ENCODE data around the gene GP1BB. TPM values are rescaled to one million over a fixed set of nuclear protein-coding genes. Genes with fewer than 3 reads are reported as not detected.

The GP1BB gene
- total and polyA plus RNA-seq, 2 of the 13 experiments (the other 11 are each of a cell fraction or from before 2014, with no cell fraction given), result not detected

- no peak for TF ChIP-seq ZNF414 (CRISPR knock-in tag; IDR thresholded peaks at IDR 0.05)
- TF ChIP-seq SATB2 (CRISPR knock-in tag; IDR thresholded peaks at IDR 0.05), result no peak
Measured at GRCh38 chr22:19756288-19757128, 33.2 kb downstream of the GP1BB start (continued).

- TF ChIP-seq ZNF569 (CRISPR knock-in tag; IDR thresholded peaks at IDR 0.05; ENCODE audit: borderline replicate concordance) (no peak), ZNF652 (CRISPR knock-in tag; IDR thresholded peaks at IDR 0.05; ENCODE audit: borderline replicate concordance, low read depth) (peak; percentile 83), ZNF503 (CRISPR knock-in tag; IDR thresholded peaks at IDR 0.05) (no peak), HNF4A (CRISPR knock-in tag; IDR thresholded peaks at IDR 0.05) (peak; percentile 21; the same call in 1 of the 2 replicates), ZNF800 (CRISPR knock-in tag; IDR thresholded peaks at IDR 0.05) (peak; percentile 1; the same call in 1 of the 2 replicates)
- in situ Hi-C loops (cut with HindIII; ENCODE audit: extremely low pct_ligation_motif_present, low pct_unique_long_range_greater_than_20kb), result loop anchor here (10.0 kb wide), 1 partner anchor 157 kb away; no protein-coding TSS in a partner anchor
- Histone ChIP-seq H3K36me3 (replicated peaks in 1 of 2; ENCODE audit: control insufficient read depth in 1 of 2, insufficient read depth in 2 of 2, low read length in 2 of 2) (no peaks in the 10 kb centered on the region), H3K4me1 (ENCODE audit: insufficient read depth, low read length) (peaks cover 32% of the 10 kb centered on the region), H3K9me3 (ENCODE audit: low read length) (no peaks in the 10 kb centered on the region), H3K4me2 (ENCODE audit: low read depth, low read length) (peak overlapping the region; percentile 69), H2AFZ (ENCODE audit: low read length) (no peak overlapping the region), H3K9ac (ENCODE audit: insufficient read depth, low read depth, low read length) (no peak overlapping the region), H3K27me3 (ENCODE audit: control insufficient read depth in 1 of 2, insufficient read depth in 2 of 2, low read length in 2 of 2) (peaks cover 16 to 89% of the 10 kb centered on the region in 2 experiments), H4K20me1 (ENCODE audit: insufficient read depth, low read length) (no peaks in the 10 kb centered on the region; the same call in 1 of the 2 replicates), H3K27ac (ENCODE audit: extremely low read length, insufficient read depth, low read length) (no peak overlapping the region), H3K79me2 (ENCODE audit: insufficient read depth, low read length) (no peaks in the 10 kb centered on the region), H3K4me3 (replicated peaks in 1 of 3; ENCODE audit: insufficient read depth in 1 of 3, low read depth in 2 of 3, low read length in 3 of 3) (peak overlapping the region in 2 of 3 experiments; percentile 26 to 58; a peak in 2 of 6 replicates)
- 0% methylated on average over 2 of the region's 16 CpGs for WGBS (ENCODE audit: low lambda C conversion rate)
- CTCF ChIA-PET (ENCODE audit: low intra/inter-chr PET ratio, low total read pairs), result interaction anchor here (1.1 to 3.1 kb wide), 3 partner anchors 23 to 153 kb away, joined by 3 to 14 read pairs (median 4); no protein-coding TSS in a partner anchor
- ATAC-seq (peak; percentile 23), FAIRE-seq (no peak), DNase-seq (ENCODE audit: low spot score) (no peak)
- intact Hi-C loops (cut with micrococcal nuclease; ENCODE audit: unreplicated experiment), result no loop called here
- POLR2A ChIA-PET, result no interaction called here
- no TSS peak for BruUV-seq (replicated peaks)
Measured at GRCh38 chr22:19757140-19757984, 34.0 kb downstream of the GP1BB start.

Measured in HepG2 (cell line).